Epithelial cell of prostate (primary cell): ENCODE data around the gene AGRN.
"Not testable (repeated sequence)": the region's sequence is repeated elsewhere in the genome, so short reads cannot be mapped to it uniquely, and the experiment has no call there.

Experiments
- DNase-seq: peaks from one replicate; pipeline ENCODE4 v3.0.0-alpha.2; 2011; ENCODE audit warnings: low read depth, low spot score
- H3K27ac ChIP-seq: fragments of 450-650 bp; 2 replicates; pipeline ENCODE4 v1.5.1; 2017; ENCODE audit warnings: mild to moderate bottlenecking

AGRN gene

GRCh38 chr1:981491-981954 lies 38.4 kb upstream of the AGRN start:
- H3K27ac ChIP-seq = no peak overlapping the region
- DNase-seq = no peak

GRCh38 chr1:981955-982558 lies 37.9 kb upstream of the AGRN start, which contains the start of gene PERM1:
Gene PERM1, minus strand, starts transcription at chr1:982093. Its CDS starts 1,064 bp downstream, at chr1:981029.
- DNase-seq = no peak
- no peak within 1 kb of the TSS for H3K27ac ChIP-seq

- no peak for DNase-seq
- H3K27ac ChIP-seq = no peak overlapping the region
Measured at GRCh38 chr1:982765-983436, 37.0 kb upstream of the AGRN start.

GRCh38 chr1:983798-984475 lies 36.0 kb upstream of the AGRN start:
- H3K27ac ChIP-seq = no peak overlapping the region
- no peak for DNase-seq

GRCh38 chr1:984476-984814 lies 35.5 kb upstream of the AGRN start:
- no peak overlapping the region for H3K27ac ChIP-seq
- no peak for DNase-seq

- no peak for DNase-seq
- H3K27ac ChIP-seq = no peak overlapping the region
Measured at GRCh38 chr1:985126-985525, 34.8 kb upstream of the AGRN start.

GRCh38 chr1:988061-988460 lies 31.9 kb upstream of the AGRN start:
- not testable (repeated sequence) for DNase-seq, H3K27ac ChIP-seq

GRCh38 chr1:991275-991674 lies 28.6 kb upstream of the AGRN start:
- not testable (repeated sequence) for DNase-seq, H3K27ac ChIP-seq

- DNase-seq = no peak
- no peak overlapping the region for H3K27ac ChIP-seq
Measured at GRCh38 chr1:991895-992294, 28.0 kb upstream of the AGRN start.

GRCh38 chr1:992362-992761 lies 27.6 kb upstream of the AGRN start:
- DNase-seq = no peak
- no peak overlapping the region for H3K27ac ChIP-seq

GRCh38 chr1:993379-993995 lies 26.4 kb upstream of the AGRN start:
- no peak for DNase-seq
- no peak overlapping the region for H3K27ac ChIP-seq

GRCh38 chr1:994546-994945 lies 25.4 kb upstream of the AGRN start:
- not testable (repeated sequence) for DNase-seq, H3K27ac ChIP-seq

GRCh38 chr1:995665-996633 lies 24.0 kb upstream of the AGRN start:
- DNase-seq = no peak
- no peak overlapping the region for H3K27ac ChIP-seq

- H3K27ac ChIP-seq = no peak overlapping the region
- DNase-seq = no peak
Measured at GRCh38 chr1:996851-997712, 22.8 kb upstream of the AGRN start.

- DNase-seq = no peak
- no peak overlapping the region for H3K27ac ChIP-seq
Measured at GRCh38 chr1:997713-997992, 22.3 kb upstream of the AGRN start.

GRCh38 chr1:997993-998744 lies 21.8 kb upstream of the AGRN start:
- DNase-seq = no peak
- no peak overlapping the region for H3K27ac ChIP-seq

- no peak overlapping the region for H3K27ac ChIP-seq
- DNase-seq = no peak
Measured at GRCh38 chr1:998745-998994, 21.2 kb upstream of the AGRN start.

- peak overlapping the region; percentile 79 for H3K27ac ChIP-seq
- DNase-seq = no peak
Measured at GRCh38 chr1:998995-999724, 20.8 kb upstream of the AGRN start.
